A549 (cell line): ENCODE measurements around the gene MRPL19. TPM values are rescaled to one million over a fixed set of nuclear protein-coding genes. Genes with fewer than 3 reads are reported as not detected.
A peak's percentile ranks its signal among the peaks of the same experiment; 100 is the strongest.

Source experiments
- ATAC-seq, 2 experiments: fragments of 200-7000 bp in 1 of 2; fragments of >200 bp in 1 of 2; cut with Nextera tagmentation in 1 of 2; cut with Tn5 transposase in 1 of 2; 3 replicates each; pipeline versions ENCODE4 v1.8.0 to v1.9.1; 2018 to 2020; ENCODE audit warnings: mild to moderate bottlenecking in 1 of 2, moderate library complexity in 1 of 2
- CTCF ChIA-PET: fragments of 300-600 bp; sonication (Branson Sonifier 250); formaldehyde crosslinking; extraction: SDS; loops from one replicate; lab custom pipeline; 2021; ENCODE audit warnings: antibody characterized with exemption, inconsistent platforms; lab: Yijun Ruan, JAX
- POLR2A ChIA-PET: fragments of 350-600 bp; formaldehyde crosslinking; extraction: SDS; loops from one replicate; lab custom pipeline; 2021; ENCODE audit warnings: antibody characterized with exemption, inconsistent platforms; lab: Yijun Ruan, JAX
- DNase-seq, 2 experiments: peaks; one replicate each; pipeline versions ENCODE4 v3.0.0 to v3.0.0-alpha.2; 2011 to 2016; ENCODE audit warnings: low read depth in 1 of 2, low spot score in 1 of 2
- FAIRE-seq: peaks from 2 replicates; lab custom pipeline; 2011; peaks lifted over from hg19 to GRCh38; lab: Jason Lieb, UNC
- H3K27ac ChIP-seq, 2 experiments: fragments of >200 bp; sonication (Bioruptor Twin); formaldehyde crosslinking; 3 replicates each; pipeline ENCODE4 v1.5.1; 2016 to 2017
- H3K4me1 ChIP-seq: fragments of >200 bp; sonication (Bioruptor Twin); formaldehyde crosslinking; 3 replicates; pipeline ENCODE4 v1.6.1; 2016
- H3K4me2 ChIP-seq: fragments of >200 bp; sonication (Bioruptor Twin); formaldehyde crosslinking; 3 replicates; pipeline ENCODE4 v1.6.1; 2016
- H3K4me3 ChIP-seq: fragments of >200 bp; sonication (Bioruptor Twin); formaldehyde crosslinking; 3 replicates; pipeline ENCODE4 v1.5.1; 2016
- H3K9me3 ChIP-seq: fragments of >200 bp; sonication (Bioruptor Twin); formaldehyde crosslinking; 3 replicates; pipeline ENCODE4 v1.6.1; 2016
- ATOH8 ChIP-seq: fragments of 250-450 bp; sonication (Bioruptor Pico); IDR thresholded peaks from 2 replicates; pipeline ENCODE4 v1.5.0; 2020; ENCODE audit warnings: low read depth, mild to moderate bottlenecking, moderate library complexity
- BCL3 ChIP-seq: fragments of >200 bp; sonication (Bioruptor Twin); formaldehyde crosslinking; IDR thresholded peaks from 3 replicates; pipeline ENCODE4 v1.6.1; 2016
- CBX2 ChIP-seq: fragments of 200-600 bp; sonication (generic); IDR thresholded peaks from 2 replicates; pipeline ENCODE4 v1.6.1; 2016; ENCODE audit warnings: low read depth, mild to moderate bottlenecking, borderline replicate concordance
- E2F6 ChIP-seq: IDR thresholded peaks from 2 replicates; pipeline ENCODE4 v1.6.1; 2012; ENCODE audit warnings: low read depth, borderline replicate concordance
- EHMT2 ChIP-seq: fragments of 200-600 bp; sonication (generic); IDR thresholded peaks from 2 replicates; pipeline ENCODE4 v1.6.1; 2016; ENCODE audit warnings: antibody characterized with exemption, low read depth, mild to moderate bottlenecking, moderate library complexity
- EP300 ChIP-seq, 2 experiments: fragments of >200 bp; sonication (Bioruptor Twin); formaldehyde crosslinking; IDR thresholded peaks; 2 replicates in 1 of 2; 3 replicates in 1 of 2; pipeline ENCODE4 v1.6.1; 2016 to 2017
- FOSL2 ChIP-seq, 2 experiments: fragments of 450-650 bp in 1 of 2; fragments of >200 bp in 1 of 2; sonication (Bioruptor Twin) in 1 of 2; formaldehyde crosslinking; IDR thresholded peaks; 2 replicates each; pipeline versions ENCODE4 v1.5.0 to v1.6.1; 2016 to 2020; ENCODE audit warnings: mild to moderate bottlenecking in 1 of 2, moderate library complexity in 1 of 2
- FOXS1 ChIP-seq: fragments of 250-450 bp; sonication (Bioruptor Pico); IDR thresholded peaks from 2 replicates; pipeline ENCODE4 v1.5.0; 2020; ENCODE audit warnings: mild to moderate bottlenecking, moderate library complexity
- HOXB13 ChIP-seq: fragments of 250-450 bp; sonication (Bioruptor Pico); IDR thresholded peaks from 2 replicates; pipeline ENCODE4 v1.5.0; 2020; ENCODE audit warnings: low read depth, mild to moderate bottlenecking, moderate library complexity
- JUNB ChIP-seq: fragments of >200 bp; sonication (Bioruptor Twin); formaldehyde crosslinking; IDR thresholded peaks from 2 replicates; pipeline ENCODE4 v1.6.1; 2016
- KDM5A ChIP-seq: fragments of 200-600 bp; sonication (generic); IDR thresholded peaks from 2 replicates; pipeline ENCODE4 v1.6.1; 2016; ENCODE audit warnings: antibody characterized with exemption, mild to moderate bottlenecking
- MAFK ChIP-seq: fragments of 450-650 bp; IDR thresholded peaks from 2 replicates; pipeline ENCODE4 v1.6.1; 2014; ENCODE audit not compliant: partially characterized antibody
- MYC ChIP-seq: IDR thresholded peaks from 2 replicates; pipeline ENCODE4 v1.6.1; 2012; ENCODE audit warnings: mild to moderate bottlenecking, inconsistent platforms, low read length, improper control_type of control experiment, borderline replicate concordance
- NFE2L2 ChIP-seq: fragments of 150-350 bp; conservative IDR thresholded peaks from 2 replicates; pipeline ENCODE4 v1.6.1; 2014; ENCODE audit warnings: low read length
- NPAS2 ChIP-seq: fragments of 250-450 bp; sonication (Bioruptor Pico); IDR thresholded peaks from 2 replicates; pipeline ENCODE4 v1.8.0; 2022; ENCODE audit warnings: mild to moderate bottlenecking, moderate library complexity, borderline replicate concordance
- POLR2AphosphoS2 ChIP-seq: conservative IDR thresholded peaks from 2 replicates; pipeline ENCODE4 v1.6.1; 2012; ENCODE audit warnings: low read length, improper control_type of control experiment, inconsistent platforms
- SMC3 ChIP-seq: fragments of >200 bp; sonication (Bioruptor Twin); formaldehyde crosslinking; IDR thresholded peaks from 3 replicates; pipeline ENCODE4 v1.6.1; 2018; ENCODE audit warnings: inconsistent platforms
- SREBF2 ChIP-seq: fragments of 450-650 bp; IDR thresholded peaks from 2 replicates; pipeline ENCODE4 v1.6.1; 2014; ENCODE audit warnings: mild to moderate bottlenecking, moderate library complexity
- TP53 ChIP-seq: fragments of 250-450 bp; sonication (Bioruptor Pico); IDR thresholded peaks from 2 replicates; pipeline ENCODE4 v1.5.0; 2021; ENCODE audit warnings: mild to moderate bottlenecking, moderate library complexity
- USF2 ChIP-seq: fragments of 450-650 bp; IDR thresholded peaks from 2 replicates; pipeline ENCODE4 v1.6.1; 2014; ENCODE audit warnings: antibody characterized with exemption
- ZSCAN20 ChIP-seq: fragments of 250-450 bp; sonication (Bioruptor Pico); IDR thresholded peaks from 2 replicates; pipeline ENCODE4 v1.8.0; 2022; ENCODE audit warnings: mild to moderate bottlenecking, moderate library complexity
- WGBS: methylation state at CpG from one replicate; pipeline ENCODE4 v1.1.6; 2017; ENCODE audit errors: missing lambda C conversion rate; 5-methylcytosine and 5-hydroxymethylcytosine counted together
- polyA plus RNA-seq, 4 experiments: library from polyadenylated mRNA; depleted of rRNA in 3 of 4; stranded (reverse); fragments of >200 nt; fragmentation: RNase III in 1 of 4; extraction: RNeasy Plus Mini Kit Qiagen cat#74134 plus additional on column Dnase treatment in 1 of 4; gene quantifications; 2 replicates in 3 of 4; 3 replicates in 1 of 4; pipeline ENCODE4 v1.2.3, GENCODE V29; 2011 to 2017

MRPL19 gene
- polyA plus RNA-seq, 2 of the 4 experiments (the other 2 are of a cell fraction) = 70.5 to 147 TPM

- DNase-seq (no peak), ATAC-seq (peak in 1 of 2 experiments; percentile 21; a peak in 3 of 6 replicates), FAIRE-seq (no peak)
- H3K4me2 ChIP-seq = peak overlapping the region; percentile 45
- no peaks in the 10 kb centered on the region for H3K9me3 ChIP-seq
- H3K27ac ChIP-seq = peak overlapping the region; percentile 65 to 80
- no peak overlapping the region for H3K4me3 ChIP-seq
- TF ChIP-seq FOXS1 (CRISPR knock-in tag) = no peak
- TF ChIP-seq KDM5A = no peak
- no peak for TF ChIP-seq CBX2
- TF ChIP-seq TP53 (CRISPR knock-in tag) = no peak
- TF ChIP-seq FOSL2 (IDR thresholded peaks at IDR 0.05) = no peak
- 0 out of 2 replicates have a peak, but pooled peaks have one; percentile 45 for TF ChIP-seq FOSL2 (CRISPR knock-in tag; IDR thresholded peaks at IDR 0.05)
- 0 out of 2 replicates have a peak, but pooled peaks have one; percentile 9 for TF ChIP-seq JUNB
- TF ChIP-seq NFE2L2 = no peak
- TF ChIP-seq ATOH8 (CRISPR knock-in tag) = no peak
- no peak for TF ChIP-seq E2F6
- POLR2A ChIA-PET = no interaction called here
- CTCF ChIA-PET = interaction anchor here (0.6 to 3.0 kb wide), 7 partner anchors 9 to 132 kb away, joined by 3 to 23 read pairs (median 3); no protein-coding TSS in a partner anchor
- peaks cover 48% of the 10 kb centered on the region for H3K4me1 ChIP-seq
- 35% methylated on average over 4 of the region's 4 CpGs for WGBS
These were observed 49.8 kb upstream of the MRPL19 start for GRCh38 chr2:75596784-75597183.

- Histone ChIP-seq H3K4me2 (no peak overlapping the region), H3K9me3 (no peaks in the 10 kb centered on the region), H3K4me3 (no peak overlapping the region), H3K4me1 (peaks cover 55% of the 10 kb centered on the region), H3K27ac (peak overlapping the region in 1 of 2 experiments; percentile 80; a peak in 3 of 6 replicates)
- TF ChIP-seq MYC (no peak), EP300 (IDR thresholded peaks at IDR 0.05) (no peak), SREBF2 (no peak), SMC3 (no peak), EHMT2 (no peak), ZSCAN20 (CRISPR knock-in tag) (no peak), HOXB13 (no peak), BCL3 (no peak), POLR2AphosphoS2 (no peak), MAFK (no peak), FOXS1 (CRISPR knock-in tag) (no peak), FOSL2 (IDR thresholded peaks at IDR 0.05) (no peak), FOSL2 (CRISPR knock-in tag; IDR thresholded peaks at IDR 0.05) (no peak), USF2 (no peak), NPAS2 (CRISPR knock-in tag) (no peak), NFE2L2 (no peak)
- WGBS = 82% methylated on average over 20 of the region's 20 CpGs
- POLR2A ChIA-PET = no interaction called here
- FAIRE-seq = no peak
- no peak for ATAC-seq
- CTCF ChIA-PET = interaction anchor here (1.8 to 3.0 kb wide), 2 partner anchors 11 kb away, joined by 6 to 23 read pairs; no protein-coding TSS in a partner anchor
- no peak for DNase-seq
These were observed 48.6 kb upstream of the MRPL19 start for GRCh38 chr2:75597949-75598348.
